HepG2 (cell line): ENCODE data around the gene CRKL. TPM values are rescaled to one million over a fixed set of nuclear protein-coding genes. Genes with fewer than 3 reads are reported as not detected.
A peak's percentile ranks its signal among the peaks of the same experiment; 100 is the strongest.

Source experiments
- AGO2 ChIP-seq: fragments of 200-400 bp; formaldehyde crosslinking; optimal IDR thresholded peaks from 2 replicates; pipeline ENCODE3; 2017; ENCODE audit warnings: mild to moderate bottlenecking, low read depth, low read length, moderate library complexity
- GATAD1 ChIP-seq: IDR thresholded peaks from 2 replicates; pipeline ENCODE4 v1.6.1; 2016; ENCODE audit warnings: missing genetic modification reagents, missing compliant biosample characterization
- PCBP1 ChIP-seq: fragments of 200-400 bp; formaldehyde crosslinking; IDR thresholded peaks from 2 replicates; pipeline ENCODE4 v1.6.1; 2017; ENCODE audit warnings: mild to moderate bottlenecking, low read depth, low read length, borderline replicate concordance
- ZMYM3 ChIP-seq: sonication (generic); formaldehyde crosslinking; IDR thresholded peaks from 2 replicates; pipeline ENCODE4 v1.5.1; 2020; ENCODE audit warnings: mild to moderate bottlenecking, missing genetic modification reagents
- ZNF549 ChIP-seq: sonication (generic); formaldehyde crosslinking; IDR thresholded peaks from 2 replicates; pipeline ENCODE4 v1.5.0; 2020; ENCODE audit warnings: missing genetic modification reagents
- ZNF674 ChIP-seq: sonication (generic); formaldehyde crosslinking; IDR thresholded peaks from 2 replicates; pipeline ENCODE4 v1.5.0; 2020; ENCODE audit warnings: low read depth, mild to moderate bottlenecking, missing genetic modification reagents
- polyA plus RNA-seq, 8 experiments: library from polyadenylated mRNA; depleted of rRNA in 3 of 8; stranded (reverse) in 7 of 8; unstranded in 1 of 8; fragments of >200 nt; fragmentation: Illumina TruSeq in 4 of 8; extraction: Trizol in 4 of 8; gene quantifications; 2 replicates each; pipeline versions ENCODE4 v1.2.1 to v1.2.3, GENCODE V29; 2011 to 2016; ENCODE audit warnings: low read depth in 4 of 8, missing spikeins in 1 of 8, mixed read lengths in 1 of 8; ENCODE audit not compliant: insufficient read depth in 1 of 8
- total RNA-seq, 5 experiments: library from RNA; depleted of rRNA; stranded (reverse); fragments of >200 nt; fragmentation: Illumina TruSeq; extraction: Trizol; gene quantifications; 2 replicates each; pipeline ENCODE4 v1.2.3, GENCODE V29; 2016; ENCODE audit warnings: low read depth in 1 of 5
- TF ChIP-seq, protein P1 (sequence below): sonication (generic); formaldehyde crosslinking; conservative IDR thresholded peaks from 2 replicates; pipeline ENCODE4 v1.4.0; 2020; ENCODE audit warnings: missing genetic modification reagents
- TF ChIP-seq, protein P2 (sequence below): sonication (generic); formaldehyde crosslinking; IDR thresholded peaks from 2 replicates; pipeline ENCODE4 v1.4.0; 2020; ENCODE audit warnings: missing genetic modification reagents
- TF ChIP-seq, protein P3 (sequence below): sonication (generic); formaldehyde crosslinking; IDR thresholded peaks from 2 replicates; pipeline ENCODE4 v1.8.1; 2022; ENCODE audit warnings: low read depth, mild to moderate bottlenecking, missing genetic modification reagents
- TF ChIP-seq, protein P4 (sequence below): sonication (generic); formaldehyde crosslinking; IDR thresholded peaks from 2 replicates; pipeline ENCODE4 v1.4.0; 2020; ENCODE audit warnings: mild to moderate bottlenecking, missing genetic modification reagents
- TF ChIP-seq, protein P5 (sequence below): sonication (generic); formaldehyde crosslinking; IDR thresholded peaks from 2 replicates; pipeline ENCODE4 v1.4.0; 2020; ENCODE audit warnings: missing genetic modification reagents

The CRKL gene
- total and polyA plus RNA-seq, 2 of the 13 experiments (the other 11 are each of a cell fraction or from before 2014, with no cell fraction given) = 37.4 to 60.6 TPM

DNA sequence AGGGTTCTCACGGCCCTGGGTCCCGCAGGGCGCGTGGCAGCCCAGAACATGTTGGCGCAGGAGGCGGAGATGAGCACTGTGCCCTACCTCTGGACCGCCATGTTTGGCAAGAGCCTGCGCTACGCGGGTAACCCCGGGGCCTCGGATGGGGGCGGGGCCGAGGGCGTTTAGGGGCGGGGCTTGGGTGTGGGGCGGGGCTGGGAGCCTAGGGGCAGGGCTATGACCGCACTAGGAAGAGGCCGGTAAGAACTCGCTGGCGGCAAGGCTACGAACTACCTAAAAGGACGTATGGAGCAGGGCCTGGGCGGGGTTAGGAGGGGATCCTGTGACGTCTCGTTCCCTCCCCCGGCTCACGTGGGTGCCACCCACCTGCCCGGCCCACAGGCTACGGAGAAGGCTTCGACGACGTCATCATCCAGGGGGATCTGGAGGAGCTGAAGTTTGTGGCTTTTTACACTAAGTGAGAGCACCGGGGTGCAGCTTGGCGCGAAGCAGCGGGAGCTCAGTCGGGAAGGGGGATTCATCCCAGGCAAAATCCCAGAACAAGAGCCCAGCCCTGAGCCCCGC lies 62.1 kb downstream of the CRKL start (continued):
- TF ChIP-seq ZMYM3 (CRISPR knock-in tag) (no peak), ZNF674 (CRISPR knock-in tag) (no peak), ZNF549 (CRISPR knock-in tag) (no peak), GATAD1 (no peak), PCBP1 (0 out of 2 replicates have a peak, but pooled peaks have one; percentile 12), AGO2 (peak; percentile 56)
- TF ChIP-seq, protein P1, sequence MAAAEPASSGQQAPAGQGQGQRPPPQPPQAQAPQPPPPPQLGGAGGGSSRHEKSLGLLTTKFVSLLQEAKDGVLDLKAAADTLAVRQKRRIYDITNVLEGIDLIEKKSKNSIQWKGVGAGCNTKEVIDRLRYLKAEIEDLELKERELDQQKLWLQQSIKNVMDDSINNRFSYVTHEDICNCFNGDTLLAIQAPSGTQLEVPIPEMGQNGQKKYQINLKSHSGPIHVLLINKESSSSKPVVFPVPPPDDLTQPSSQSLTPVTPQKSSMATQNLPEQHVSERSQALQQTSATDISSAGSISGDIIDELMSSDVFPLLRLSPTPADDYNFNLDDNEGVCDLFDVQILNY (CRISPR knock-in tag) = no peak
- TF ChIP-seq, protein P2, sequence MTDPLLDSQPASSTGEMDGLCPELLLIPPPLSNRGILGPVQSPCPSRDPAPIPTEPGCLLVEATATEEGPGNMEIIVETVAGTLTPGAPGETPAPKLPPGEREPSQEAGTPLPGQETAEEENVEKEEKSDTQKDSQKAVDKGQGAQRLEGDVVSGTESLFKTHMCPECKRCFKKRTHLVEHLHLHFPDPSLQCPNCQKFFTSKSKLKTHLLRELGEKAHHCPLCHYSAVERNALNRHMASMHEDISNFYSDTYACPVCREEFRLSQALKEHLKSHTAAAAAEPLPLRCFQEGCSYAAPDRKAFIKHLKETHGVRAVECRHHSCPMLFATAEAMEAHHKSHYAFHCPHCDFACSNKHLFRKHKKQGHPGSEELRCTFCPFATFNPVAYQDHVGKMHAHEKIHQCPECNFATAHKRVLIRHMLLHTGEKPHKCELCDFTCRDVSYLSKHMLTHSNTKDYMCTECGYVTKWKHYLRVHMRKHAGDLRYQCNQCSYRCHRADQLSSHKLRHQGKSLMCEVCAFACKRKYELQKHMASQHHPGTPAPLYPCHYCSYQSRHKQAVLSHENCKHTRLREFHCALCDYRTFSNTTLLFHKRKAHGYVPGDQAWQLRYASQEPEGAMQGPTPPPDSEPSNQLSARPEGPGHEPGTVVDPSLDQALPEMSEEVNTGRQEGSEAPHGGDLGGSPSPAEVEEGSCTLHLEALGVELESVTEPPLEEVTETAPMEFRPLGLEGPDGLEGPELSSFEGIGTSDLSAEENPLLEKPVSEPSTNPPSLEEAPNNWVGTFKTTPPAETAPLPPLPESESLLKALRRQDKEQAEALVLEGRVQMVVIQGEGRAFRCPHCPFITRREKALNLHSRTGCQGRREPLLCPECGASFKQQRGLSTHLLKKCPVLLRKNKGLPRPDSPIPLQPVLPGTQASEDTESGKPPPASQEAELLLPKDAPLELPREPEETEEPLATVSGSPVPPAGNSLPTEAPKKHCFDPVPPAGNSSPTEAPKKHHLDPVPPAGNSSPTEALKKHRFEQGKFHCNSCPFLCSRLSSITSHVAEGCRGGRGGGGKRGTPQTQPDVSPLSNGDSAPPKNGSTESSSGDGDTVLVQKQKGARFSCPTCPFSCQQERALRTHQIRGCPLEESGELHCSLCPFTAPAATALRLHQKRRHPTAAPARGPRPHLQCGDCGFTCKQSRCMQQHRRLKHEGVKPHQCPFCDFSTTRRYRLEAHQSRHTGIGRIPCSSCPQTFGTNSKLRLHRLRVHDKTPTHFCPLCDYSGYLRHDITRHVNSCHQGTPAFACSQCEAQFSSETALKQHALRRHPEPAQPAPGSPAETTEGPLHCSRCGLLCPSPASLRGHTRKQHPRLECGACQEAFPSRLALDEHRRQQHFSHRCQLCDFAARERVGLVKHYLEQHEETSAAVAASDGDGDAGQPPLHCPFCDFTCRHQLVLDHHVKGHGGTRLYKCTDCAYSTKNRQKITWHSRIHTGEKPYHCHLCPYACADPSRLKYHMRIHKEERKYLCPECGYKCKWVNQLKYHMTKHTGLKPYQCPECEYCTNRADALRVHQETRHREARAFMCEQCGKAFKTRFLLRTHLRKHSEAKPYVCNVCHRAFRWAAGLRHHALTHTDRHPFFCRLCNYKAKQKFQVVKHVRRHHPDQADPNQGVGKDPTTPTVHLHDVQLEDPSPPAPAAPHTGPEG = peak; percentile 21; the same call in 1 of the 2 replicates
- TF ChIP-seq, protein P3, sequence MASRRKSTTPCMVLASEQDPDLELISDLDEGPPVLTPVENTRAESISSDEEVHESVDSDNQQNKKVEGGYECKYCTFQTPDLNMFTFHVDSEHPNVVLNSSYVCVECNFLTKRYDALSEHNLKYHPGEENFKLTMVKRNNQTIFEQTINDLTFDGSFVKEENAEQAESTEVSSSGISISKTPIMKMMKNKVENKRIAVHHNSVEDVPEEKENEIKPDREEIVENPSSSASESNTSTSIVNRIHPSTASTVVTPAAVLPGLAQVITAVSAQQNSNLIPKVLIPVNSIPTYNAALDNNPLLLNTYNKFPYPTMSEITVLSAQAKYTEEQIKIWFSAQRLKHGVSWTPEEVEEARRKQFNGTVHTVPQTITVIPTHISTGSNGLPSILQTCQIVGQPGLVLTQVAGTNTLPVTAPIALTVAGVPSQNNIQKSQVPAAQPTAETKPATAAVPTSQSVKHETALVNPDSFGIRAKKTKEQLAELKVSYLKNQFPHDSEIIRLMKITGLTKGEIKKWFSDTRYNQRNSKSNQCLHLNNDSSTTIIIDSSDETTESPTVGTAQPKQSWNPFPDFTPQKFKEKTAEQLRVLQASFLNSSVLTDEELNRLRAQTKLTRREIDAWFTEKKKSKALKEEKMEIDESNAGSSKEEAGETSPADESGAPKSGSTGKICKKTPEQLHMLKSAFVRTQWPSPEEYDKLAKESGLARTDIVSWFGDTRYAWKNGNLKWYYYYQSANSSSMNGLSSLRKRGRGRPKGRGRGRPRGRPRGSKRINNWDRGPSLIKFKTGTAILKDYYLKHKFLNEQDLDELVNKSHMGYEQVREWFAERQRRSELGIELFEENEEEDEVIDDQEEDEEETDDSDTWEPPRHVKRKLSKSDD (CRISPR knock-in tag) = peak; percentile 33; the same call in 1 of the 2 replicates
- TF ChIP-seq, protein P4, sequence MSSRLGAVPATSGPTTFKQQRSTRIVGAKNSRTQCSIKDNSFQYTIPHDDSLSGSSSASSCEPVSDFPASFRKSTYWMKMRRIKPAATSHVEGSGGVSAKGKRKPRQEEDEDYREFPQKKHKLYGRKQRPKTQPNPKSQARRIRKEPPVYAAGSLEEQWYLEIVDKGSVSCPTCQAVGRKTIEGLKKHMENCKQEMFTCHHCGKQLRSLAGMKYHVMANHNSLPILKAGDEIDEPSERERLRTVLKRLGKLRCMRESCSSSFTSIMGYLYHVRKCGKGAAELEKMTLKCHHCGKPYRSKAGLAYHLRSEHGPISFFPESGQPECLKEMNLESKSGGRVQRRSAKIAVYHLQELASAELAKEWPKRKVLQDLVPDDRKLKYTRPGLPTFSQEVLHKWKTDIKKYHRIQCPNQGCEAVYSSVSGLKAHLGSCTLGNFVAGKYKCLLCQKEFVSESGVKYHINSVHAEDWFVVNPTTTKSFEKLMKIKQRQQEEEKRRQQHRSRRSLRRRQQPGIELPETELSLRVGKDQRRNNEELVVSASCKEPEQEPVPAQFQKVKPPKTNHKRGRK (CRISPR knock-in tag) = no peak
- TF ChIP-seq, protein P5, sequence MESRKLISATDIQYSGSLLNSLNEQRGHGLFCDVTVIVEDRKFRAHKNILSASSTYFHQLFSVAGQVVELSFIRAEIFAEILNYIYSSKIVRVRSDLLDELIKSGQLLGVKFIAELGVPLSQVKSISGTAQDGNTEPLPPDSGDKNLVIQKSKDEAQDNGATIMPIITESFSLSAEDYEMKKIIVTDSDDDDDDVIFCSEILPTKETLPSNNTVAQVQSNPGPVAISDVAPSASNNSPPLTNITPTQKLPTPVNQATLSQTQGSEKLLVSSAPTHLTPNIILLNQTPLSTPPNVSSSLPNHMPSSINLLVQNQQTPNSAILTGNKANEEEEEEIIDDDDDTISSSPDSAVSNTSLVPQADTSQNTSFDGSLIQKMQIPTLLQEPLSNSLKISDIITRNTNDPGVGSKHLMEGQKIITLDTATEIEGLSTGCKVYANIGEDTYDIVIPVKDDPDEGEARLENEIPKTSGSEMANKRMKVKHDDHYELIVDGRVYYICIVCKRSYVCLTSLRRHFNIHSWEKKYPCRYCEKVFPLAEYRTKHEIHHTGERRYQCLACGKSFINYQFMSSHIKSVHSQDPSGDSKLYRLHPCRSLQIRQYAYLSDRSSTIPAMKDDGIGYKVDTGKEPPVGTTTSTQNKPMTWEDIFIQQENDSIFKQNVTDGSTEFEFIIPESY = peak; percentile 93
